Fibroblast of skin of right biceps (primary cell): ENCODE measurements around the gene NADSYN1.
A peak's percentile ranks its signal among the peaks of the same experiment; 100 is the strongest.

Experiments used
- DNase-seq: peaks from one replicate; pipeline ENCODE4 v3.0.0-alpha.2; 2013

NADSYN1 gene

DNA sequence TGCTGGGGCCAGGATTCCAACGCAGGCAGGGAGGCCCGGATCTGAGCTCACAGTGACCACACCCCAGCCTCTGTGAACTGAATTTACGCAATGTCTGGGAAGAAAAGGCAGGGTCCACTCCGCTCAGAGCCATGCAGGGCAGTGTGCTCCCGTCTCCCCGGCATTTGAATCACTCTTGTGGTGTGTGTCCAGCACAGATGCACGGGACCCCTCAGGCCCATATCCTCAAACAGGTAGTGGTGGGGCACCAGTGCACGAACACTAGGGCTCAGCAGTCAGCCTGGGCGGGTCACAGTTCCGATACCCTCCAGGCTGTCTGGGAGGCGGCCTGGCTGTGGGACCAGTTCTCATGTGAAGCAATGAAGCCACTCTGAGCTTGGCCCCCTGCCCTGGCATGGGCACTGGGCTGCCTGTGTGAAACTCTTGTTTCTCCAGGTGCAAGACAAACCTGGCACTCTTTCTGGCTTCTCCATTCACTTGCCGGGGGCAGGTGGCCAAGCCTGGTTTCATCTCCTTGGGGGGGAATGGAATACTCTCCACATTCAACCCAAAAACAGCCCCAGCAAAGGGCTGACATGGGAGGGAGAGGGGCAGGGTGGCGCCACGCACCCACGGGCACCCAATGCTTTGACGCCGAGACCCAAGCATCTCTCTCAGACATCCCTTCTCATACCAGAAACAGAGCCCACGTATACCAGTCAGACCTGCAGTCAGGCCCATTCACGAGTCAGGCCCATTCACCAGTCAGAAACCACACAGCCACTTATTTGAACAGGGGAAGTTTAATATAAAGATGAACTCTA, 19.2 kb upstream of the NADSYN1 start:
- DNase-seq, result no peak

DNA sequence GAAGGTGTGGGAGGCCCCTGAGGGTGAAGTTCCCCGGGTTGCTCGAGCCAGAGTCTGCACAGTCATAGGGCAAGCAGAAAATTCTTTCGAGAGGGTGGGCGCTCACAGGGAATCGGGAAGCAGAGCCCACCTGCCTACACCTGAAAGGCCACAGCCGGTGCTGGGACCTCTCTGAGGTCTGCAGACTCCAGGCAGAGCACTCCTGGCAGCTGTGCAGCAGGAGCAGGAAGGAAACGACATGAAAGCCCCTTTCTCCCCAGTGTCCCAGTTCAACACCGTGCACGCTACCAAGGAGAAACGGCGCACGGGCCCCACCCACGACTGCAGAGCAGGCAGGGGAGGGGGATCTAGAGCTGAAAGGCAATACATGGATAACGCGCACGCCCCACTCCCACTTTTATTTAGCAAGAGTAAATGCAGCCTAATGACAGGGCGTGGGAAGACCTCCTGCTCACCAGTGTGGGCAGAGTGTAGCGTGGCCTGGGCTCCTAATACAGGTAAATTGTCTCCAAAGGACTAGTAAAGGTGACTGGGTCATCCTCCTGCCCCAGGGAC, 18.4 kb upstream of the NADSYN1 start:
- no peak for DNase-seq

DNA sequence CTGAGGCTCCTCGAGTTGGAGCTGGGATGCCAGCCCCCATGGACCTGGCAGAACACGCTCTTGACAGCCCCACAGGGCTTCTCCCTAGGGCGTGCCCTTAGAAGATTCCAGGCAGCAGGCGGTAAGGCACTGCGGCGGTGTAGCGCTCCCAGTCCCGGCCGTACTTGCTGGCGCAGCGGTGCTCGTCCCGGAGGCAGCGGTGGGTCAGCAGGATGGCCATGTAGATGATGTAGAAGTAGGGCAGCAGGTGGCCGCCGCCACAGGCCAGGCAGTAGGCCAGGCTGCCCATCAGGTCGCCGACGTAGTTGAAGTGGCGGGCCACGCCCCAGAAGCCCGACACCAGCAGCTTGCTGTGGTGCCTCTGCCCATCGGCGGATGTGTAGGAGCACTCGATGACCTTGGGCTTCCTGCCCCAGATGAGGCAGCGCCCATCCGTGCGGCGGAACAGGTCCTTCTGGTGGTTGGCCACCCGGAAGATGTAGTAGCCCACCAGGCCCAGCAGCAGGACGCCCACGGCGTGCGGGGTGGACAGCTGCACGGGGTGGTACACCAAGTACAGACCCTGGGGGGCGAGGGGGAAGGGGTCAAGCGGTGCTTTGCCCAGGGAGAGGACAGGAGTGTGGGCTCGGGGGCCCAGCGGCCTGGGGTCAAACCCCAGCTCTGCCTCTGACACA, 17.6 kb upstream of the NADSYN1 start:
- no peak for DNase-seq

GRCh38 chr11:71436861-71437260, 16.1 kb upstream of the NADSYN1 start:
- DNase-seq, result no peak

- no peak for DNase-seq
These were observed 15.6 kb upstream of the NADSYN1 start for GRCh38 chr11:71437399-71437798.

- no peak for DNase-seq
These were observed 15.1 kb upstream of the NADSYN1 start for GRCh38 chr11:71437879-71438278.

- DNase-seq, result no peak
These were observed 14.4 kb upstream of the NADSYN1 start for GRCh38 chr11:71438650-71439049.

DNA sequence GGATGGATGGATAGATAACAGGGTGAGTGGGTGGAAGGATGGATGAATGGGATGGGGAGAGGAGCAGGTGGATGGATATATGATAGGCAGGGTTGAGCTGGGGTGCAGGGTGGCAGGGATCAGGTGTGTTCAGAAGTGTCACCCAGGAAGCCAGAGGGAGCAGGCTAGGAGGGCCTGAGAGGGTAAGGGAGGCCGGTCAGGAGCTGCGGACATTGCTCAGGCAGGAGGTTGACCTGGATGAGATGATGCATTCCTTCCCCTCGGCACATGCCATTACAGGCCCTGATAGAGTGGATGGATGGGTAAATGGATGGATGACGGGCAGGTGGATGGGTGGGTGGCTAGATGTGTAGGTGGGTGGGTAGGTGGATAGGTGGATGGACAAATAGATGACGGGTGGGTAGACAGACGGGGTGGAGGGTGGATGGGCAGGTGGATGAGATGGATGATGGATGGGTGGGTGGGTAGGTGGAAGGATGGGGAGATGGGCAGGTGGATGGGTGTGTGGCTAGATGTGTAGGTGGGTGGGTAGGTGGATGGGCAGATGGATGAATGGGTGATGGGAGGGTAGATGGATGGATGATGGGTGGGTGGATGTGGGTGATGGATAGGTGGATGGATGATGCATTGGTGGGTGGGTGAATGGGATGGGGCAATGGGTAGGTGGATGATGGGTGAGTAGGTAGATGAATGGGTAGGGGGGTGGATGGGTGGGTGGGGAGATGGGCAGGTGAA, 12.8 kb upstream of the NADSYN1 start:
- no peak for DNase-seq

DNA sequence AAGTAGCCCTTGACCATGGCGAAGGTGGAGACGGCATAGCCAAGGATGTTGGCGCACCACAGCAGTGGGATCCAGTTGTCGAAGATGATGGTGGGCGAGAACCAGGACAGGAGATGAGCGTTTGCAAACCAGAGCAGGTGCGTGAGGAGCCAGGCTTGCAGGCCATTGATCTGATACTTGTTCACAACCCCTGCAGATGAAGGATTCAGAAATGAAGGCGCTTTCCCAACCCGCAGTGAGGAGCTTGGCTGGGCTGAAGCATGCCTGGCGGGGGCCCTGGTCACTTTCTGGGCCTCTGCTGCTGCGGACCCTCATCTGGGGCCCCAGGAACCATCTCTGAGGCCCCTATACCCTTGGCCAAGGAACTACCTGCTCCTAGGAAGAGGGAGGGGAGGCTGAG, 11.8 kb upstream of the NADSYN1 start:
- no peak for DNase-seq

GRCh38 chr11:71442123-71442522, 10.9 kb upstream of the NADSYN1 start:
- DNase-seq, result no peak

- no peak for DNase-seq
These were observed 10.1 kb upstream of the NADSYN1 start for GRCh38 chr11:71442880-71443279.

DNA sequence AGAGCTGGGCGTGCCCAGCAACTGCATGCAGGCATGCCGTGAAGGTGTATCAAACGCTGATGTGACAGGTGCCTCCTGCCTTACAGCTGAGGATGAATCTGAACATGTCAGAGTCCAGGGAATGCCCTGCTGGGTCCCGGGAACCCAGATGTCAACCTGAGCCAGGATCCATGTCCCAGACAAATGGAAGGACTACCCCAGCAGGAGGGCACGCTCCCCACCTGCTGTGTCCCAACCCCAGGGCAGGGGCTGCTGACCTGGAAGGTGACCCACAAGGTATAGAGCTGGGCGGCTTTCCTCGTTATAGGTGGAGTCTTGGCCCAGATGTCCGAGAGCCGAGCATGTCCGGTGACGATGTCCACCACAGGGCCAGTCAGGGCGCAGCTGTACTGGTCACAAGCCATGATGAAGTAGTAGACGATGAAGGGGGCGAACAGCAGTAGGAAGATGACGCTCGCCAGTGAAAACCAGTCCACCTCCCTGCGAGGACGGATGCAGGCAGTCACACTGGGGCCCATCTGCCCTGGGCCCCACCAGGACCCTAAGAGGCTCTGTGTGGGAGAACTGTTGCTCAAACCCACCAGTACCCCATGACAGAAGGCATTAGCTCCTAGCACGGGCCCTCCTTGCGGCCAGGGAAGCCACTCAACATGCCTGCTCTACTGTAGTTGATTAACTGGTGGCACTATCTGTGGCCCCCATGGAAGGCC, 9.1 kb upstream of the NADSYN1 start:
- no peak for DNase-seq

DNA sequence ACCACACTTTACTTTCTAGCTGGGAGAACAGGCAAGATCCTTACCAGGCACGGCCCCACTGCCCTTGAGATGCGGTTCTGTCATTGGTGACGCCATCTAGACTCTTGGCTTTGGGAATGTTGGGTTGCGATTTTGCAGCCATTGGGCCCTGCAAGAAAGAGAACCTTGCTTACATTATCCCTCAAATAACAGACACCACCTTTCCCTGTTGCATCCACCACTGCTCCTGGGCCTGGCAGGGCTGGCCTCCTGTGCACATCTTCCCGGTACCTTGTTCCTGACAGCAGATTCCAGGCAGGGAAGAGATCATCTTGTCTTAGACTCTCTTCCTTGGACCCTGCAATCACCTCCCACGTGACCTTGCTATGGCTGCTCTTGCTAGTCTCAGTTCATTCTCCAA, 8.2 kb upstream of the NADSYN1 start:
- DNase-seq, result no peak

- no peak for DNase-seq
These were observed 6.9 kb upstream of the NADSYN1 start for GRCh38 chr11:71446150-71446549.

DNA sequence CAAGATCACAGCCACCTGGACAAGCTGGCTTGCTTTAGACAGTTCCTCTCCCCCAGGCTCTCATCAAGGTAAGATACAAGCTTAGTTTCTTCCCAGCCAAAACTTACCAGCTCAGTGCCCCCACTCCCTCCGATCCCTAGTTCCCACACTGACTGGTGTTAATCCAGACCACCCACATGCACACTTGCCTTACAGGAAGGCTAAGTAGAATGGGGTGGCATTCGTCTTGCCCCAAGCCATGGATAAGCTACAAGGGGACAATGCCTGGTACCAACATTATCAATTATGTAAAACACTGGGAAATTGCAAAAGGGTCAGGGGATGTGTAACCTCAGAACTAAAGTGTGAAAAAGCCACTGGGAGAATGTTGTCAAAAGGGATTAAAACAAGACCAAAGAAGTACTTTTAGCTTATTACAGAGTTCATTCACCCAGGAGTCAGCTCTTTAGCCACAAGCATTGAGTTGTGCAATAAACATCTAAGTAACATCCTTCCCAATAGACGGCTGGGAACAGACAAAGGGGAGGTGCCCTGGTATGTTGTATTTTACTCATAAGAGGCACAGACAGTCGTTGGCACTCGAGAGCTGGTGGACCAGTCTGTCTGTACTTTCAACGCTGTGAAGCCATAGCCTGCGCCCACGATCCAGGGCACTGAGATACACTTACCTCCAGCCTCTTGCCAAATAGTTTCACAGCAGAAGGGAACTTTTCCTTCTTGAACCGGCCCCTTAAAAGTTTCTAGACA, 5.9 kb upstream of the NADSYN1 start:
- peak; percentile 33 for DNase-seq

GRCh38 chr11:71447791-71448256, 5.2 kb upstream of the NADSYN1 start:
- peak; percentile 6 for DNase-seq

DNA sequence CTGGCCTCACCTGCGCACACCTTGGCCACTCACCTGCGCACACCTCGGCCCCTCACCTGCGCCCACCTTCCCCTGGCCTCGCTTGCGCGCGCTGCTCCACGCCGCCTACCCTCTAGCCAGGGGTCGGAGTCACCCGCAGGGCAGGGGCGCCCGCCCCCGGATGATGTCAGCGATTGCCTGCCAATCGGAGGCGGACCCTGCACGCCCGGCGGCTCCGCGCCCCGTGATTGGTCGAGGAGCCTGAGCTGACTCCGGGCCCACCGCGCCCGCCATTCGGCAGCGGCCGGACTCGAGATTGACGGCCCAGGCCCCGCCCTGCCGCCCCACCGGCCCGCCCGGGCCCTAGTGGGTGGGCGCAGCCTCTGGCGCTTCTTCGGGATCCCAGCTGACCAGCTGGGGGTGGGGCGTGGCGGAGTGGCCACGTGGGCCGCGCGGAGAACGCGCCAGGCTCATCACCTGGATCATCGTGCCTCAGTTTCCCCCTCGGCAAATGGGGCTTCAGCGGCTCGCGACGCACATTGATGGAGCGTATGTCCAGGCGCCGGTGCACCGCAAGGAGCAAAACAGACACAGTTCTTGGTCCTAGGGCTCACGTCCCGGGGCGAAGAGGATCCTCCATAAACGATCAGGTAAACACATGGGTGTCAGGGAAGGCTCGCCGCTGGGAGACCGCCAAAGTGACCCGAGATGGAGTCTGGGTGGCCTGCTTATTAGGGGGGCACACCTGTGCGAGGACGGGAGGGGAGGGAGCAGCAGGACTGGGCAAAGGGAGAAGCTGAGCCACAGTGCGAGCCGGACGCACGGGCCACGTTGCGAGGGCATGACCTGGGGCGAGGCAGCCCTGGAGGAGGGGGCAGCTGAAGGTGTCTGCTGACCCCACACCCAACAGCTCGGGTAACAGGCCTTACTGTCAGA, 4.5 kb upstream of the NADSYN1 start, which contains the start of gene DHCR7:
TSS of gene DHCR7 (minus strand) at position 137 of the 915 bp plus-strand sequence. CDS start 3,441 bp downstream, outside the sequence.
- peak; percentile 93 for DNase-seq

DNA sequence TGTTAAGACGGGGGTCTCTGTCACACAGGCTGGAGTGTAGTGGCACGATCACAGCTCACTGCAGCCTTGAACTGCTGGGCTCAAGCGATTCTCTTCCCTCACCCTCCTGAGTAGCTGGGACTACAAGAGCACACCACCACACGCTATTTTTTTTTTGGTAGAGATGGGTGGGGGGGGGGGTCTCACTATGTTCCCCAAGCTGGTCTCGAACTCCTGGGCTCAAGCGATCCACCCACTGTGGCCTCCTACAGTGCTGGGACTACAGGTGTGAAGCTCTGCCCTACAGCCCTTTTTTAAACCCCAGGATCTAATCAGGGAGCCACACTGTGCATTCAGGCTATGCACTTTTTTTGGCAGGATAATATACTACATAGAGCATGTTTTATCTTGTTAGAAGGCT, 3.4 kb upstream of the NADSYN1 start:
- no peak for DNase-seq

- DNase-seq, result no peak
These were observed 2.5 kb upstream of the NADSYN1 start for GRCh38 chr11:71450507-71450906.

DNA sequence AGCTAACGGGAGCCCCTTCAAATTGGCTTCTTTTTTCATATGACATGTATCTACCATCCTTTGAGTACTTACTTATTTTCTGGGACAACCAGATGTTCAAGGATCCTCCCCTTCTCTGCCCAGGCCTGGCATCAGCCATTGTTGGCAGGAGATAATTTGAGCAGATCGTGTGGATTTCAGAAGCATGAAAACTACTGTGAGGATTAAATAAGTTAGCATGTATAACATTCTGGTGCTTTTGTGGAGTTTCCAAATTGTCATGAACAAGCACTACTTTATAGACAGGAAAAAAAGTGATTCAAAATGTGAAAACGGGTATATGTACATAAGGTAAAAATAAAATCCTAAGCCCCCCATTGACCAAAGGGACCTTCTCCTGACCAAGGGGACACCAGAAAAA, 2.1 kb upstream of the NADSYN1 start:
- DNase-seq, result no peak
